ENCODE data around the gene ZNF521.

DNA sequence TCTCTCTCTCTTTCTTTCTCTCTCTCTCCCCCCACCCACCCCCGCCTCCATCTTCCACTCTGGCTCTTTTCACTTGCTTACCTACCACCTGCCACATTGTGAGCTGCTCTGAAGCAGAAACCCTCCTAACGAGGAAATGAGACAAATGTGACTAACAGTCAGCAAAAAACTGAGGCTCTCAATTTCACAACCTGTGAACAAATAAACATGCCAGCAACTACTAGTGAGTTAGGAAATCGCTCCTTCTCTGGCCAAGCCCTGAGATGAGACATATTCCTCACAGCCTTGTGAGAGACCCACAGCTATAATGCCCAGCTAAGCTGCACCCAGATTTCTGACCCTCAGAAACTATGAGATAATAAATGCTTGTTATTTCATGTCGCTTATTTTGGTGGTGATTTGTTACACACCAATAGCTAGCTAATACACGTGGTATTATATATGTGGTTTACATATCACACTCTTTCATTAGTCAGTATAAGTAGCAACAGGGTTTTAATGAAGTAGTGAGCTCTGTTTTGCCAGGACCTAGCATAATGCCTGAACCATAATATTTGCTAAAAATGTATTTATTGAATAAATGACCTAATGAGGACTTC, 8.4 kb upstream of the ZNF521 start:
- TF ChIP-seq, protein P1, sequence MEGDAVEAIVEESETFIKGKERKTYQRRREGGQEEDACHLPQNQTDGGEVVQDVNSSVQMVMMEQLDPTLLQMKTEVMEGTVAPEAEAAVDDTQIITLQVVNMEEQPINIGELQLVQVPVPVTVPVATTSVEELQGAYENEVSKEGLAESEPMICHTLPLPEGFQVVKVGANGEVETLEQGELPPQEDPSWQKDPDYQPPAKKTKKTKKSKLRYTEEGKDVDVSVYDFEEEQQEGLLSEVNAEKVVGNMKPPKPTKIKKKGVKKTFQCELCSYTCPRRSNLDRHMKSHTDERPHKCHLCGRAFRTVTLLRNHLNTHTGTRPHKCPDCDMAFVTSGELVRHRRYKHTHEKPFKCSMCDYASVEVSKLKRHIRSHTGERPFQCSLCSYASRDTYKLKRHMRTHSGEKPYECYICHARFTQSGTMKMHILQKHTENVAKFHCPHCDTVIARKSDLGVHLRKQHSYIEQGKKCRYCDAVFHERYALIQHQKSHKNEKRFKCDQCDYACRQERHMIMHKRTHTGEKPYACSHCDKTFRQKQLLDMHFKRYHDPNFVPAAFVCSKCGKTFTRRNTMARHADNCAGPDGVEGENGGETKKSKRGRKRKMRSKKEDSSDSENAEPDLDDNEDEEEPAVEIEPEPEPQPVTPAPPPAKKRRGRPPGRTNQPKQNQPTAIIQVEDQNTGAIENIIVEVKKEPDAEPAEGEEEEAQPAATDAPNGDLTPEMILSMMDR (IDR thresholded peaks at IDR 0.05; ENCODE audit: low read depth, low read length): no peak
- TF ChIP-seq, protein P2, sequence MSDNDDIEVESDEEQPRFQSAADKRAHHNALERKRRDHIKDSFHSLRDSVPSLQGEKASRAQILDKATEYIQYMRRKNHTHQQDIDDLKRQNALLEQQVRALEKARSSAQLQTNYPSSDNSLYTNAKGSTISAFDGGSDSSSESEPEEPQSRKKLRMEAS (IDR thresholded peaks at IDR 0.05; ENCODE audit: low read depth, low read length): no peak
- TF ChIP-seq POLR2A (IDR thresholded peaks at IDR 0.05; ENCODE audit: extremely low read depth, insufficient read length): no peak
- no peak for TF ChIP-seq MYC (IDR thresholded peaks at IDR 0.05; ENCODE audit: low read depth, low read length)
